ENCODE data around the gene TCF21. TPM values are rescaled to one million over a fixed set of nuclear protein-coding genes. Genes with fewer than 3 reads are reported as not detected.

Gene TCF21
- total RNA-seq, 1 experiment from 2014 or later = not detected

DNA sequence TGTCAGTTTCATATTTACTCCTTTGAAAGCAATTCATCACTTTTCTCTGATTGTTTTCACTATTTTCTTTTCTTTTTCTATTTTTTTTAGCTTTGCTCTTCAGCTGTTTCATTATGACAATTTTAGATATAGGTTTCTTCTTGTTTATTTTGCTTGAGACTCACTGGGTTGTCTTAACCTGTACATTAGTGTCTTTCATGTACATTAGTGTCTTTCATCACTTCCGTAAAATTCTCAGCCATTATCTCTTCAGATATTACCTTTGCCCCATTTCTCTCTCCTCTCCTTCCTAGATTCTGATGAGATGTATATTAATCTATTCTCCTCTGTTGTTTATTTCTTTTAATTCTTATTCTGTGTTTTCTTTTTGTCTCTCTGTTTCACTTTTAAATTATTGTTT is 49.6 kb downstream of the TCF21 start:
- DNase-seq (ENCODE audit: low spot score) = no peak
- Histone ChIP-seq H3K27me3 (replicated peaks; ENCODE audit: insufficient read depth, low read depth, low read length, poor library complexity) (peaks cover 10% of the 10 kb centered on the region), H3K4me1 (ENCODE audit: insufficient read depth, low read length, poor library complexity, severe bottlenecking) (no peaks in the 10 kb centered on the region), H3K27ac (ENCODE audit: low read depth, low read length, poor library complexity, severe bottlenecking) (no peak overlapping the region), H3K4me3 (ENCODE audit: low read depth, low read length, poor library complexity, severe bottlenecking) (no peak overlapping the region), H3K36me3 (ENCODE audit: insufficient read depth, low read length, poor library complexity, severe bottlenecking) (no peaks in the 10 kb centered on the region), H3K9me3 (ENCODE audit: low read depth, low read length, poor library complexity, severe bottlenecking) (no peaks in the 10 kb centered on the region)
- POLR2A ChIA-PET (ENCODE audit: low non-redundant PET) = no interaction called here
- no TSS peak for BruUV-seq (replicated peaks)
- intact Hi-C loops (cut with micrococcal nuclease; ENCODE audit: unreplicated experiment) = no loop called here
- CTCF ChIA-PET = interaction anchor here (0.5 kb wide), 1 partner anchor 171 kb away, joined by 4 read pairs; no protein-coding TSS in a partner anchor
- TF ChIP-seq EZH2 (IDR thresholded peaks at IDR 0.05; ENCODE audit: borderline replicate concordance, low read depth, low read length, poor library complexity, severe bottlenecking) = no peak
- TF ChIP-seq, protein P1, sequence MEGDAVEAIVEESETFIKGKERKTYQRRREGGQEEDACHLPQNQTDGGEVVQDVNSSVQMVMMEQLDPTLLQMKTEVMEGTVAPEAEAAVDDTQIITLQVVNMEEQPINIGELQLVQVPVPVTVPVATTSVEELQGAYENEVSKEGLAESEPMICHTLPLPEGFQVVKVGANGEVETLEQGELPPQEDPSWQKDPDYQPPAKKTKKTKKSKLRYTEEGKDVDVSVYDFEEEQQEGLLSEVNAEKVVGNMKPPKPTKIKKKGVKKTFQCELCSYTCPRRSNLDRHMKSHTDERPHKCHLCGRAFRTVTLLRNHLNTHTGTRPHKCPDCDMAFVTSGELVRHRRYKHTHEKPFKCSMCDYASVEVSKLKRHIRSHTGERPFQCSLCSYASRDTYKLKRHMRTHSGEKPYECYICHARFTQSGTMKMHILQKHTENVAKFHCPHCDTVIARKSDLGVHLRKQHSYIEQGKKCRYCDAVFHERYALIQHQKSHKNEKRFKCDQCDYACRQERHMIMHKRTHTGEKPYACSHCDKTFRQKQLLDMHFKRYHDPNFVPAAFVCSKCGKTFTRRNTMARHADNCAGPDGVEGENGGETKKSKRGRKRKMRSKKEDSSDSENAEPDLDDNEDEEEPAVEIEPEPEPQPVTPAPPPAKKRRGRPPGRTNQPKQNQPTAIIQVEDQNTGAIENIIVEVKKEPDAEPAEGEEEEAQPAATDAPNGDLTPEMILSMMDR (conservative IDR thresholded peaks at IDR 0.05; ENCODE audit: low read depth, low read length) = no peak

DNA sequence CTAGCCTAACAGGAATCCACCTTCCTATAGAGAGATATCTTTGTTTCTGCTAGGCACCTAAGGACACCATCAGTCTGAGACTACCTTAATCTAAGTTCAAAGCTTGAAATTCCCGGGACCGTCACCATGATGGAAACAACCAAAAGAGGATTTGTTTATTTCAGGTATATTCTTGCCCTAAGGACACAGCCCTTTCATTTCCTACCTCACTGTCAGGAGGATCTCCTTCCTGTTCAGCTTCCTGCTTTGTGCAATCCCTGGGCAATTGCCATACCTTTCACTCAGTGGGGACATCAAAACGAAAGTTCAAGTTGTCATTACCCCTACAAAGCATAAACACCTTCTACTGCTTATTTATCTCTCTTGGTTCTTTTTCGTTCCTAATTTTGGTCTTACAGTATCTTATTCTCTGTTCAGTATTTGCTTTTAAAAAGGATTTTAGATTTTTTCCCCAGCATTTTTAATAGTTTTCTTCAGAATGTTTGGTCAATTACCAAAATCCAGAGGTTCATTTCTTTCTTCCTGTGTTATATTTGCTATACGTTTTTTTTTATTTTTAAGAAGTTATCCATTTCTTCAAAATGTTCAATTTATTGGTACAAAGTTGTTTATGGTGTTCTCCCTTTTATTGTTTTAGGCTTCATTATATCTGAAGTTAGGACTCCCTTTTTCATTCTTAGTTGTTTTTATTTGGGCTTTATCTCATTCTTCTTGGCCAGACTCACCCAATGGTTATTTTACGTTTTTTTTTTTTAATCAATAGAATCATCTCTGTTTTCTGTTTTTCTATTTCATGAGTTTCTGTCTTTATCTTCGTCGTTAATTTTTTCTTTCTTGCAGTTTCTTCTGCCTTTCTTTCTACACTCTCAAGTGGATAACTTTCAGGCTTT is 51.1 kb downstream of the TCF21 start:
- no peaks in the 10 kb centered on the region for H3K4me1 ChIP-seq (ENCODE audit: insufficient read depth, low read length, poor library complexity, severe bottlenecking)
- H3K36me3 ChIP-seq (ENCODE audit: insufficient read depth, low read length, poor library complexity, severe bottlenecking) = no peaks in the 10 kb centered on the region
- intact Hi-C loops (cut with micrococcal nuclease; ENCODE audit: unreplicated experiment) = no loop called here
- no peak overlapping the region for H3K4me3 ChIP-seq (ENCODE audit: low read depth, low read length, poor library complexity, severe bottlenecking)
- H3K27me3 ChIP-seq (replicated peaks; ENCODE audit: insufficient read depth, low read depth, low read length, poor library complexity) = peaks cover 10% of the 10 kb centered on the region
- no TSS peak for BruUV-seq (replicated peaks)
- no peak overlapping the region for H3K27ac ChIP-seq (ENCODE audit: low read depth, low read length, poor library complexity, severe bottlenecking)
- DNase-seq (ENCODE audit: low spot score) = no peak
- POLR2A ChIA-PET (ENCODE audit: low non-redundant PET) = no interaction called here
- CTCF ChIA-PET = no interaction called here
- H3K9me3 ChIP-seq (ENCODE audit: low read depth, low read length, poor library complexity, severe bottlenecking) = no peaks in the 10 kb centered on the region
- TF ChIP-seq EZH2 (IDR thresholded peaks at IDR 0.05; ENCODE audit: borderline replicate concordance, low read depth, low read length, poor library complexity, severe bottlenecking) = no peak
- TF ChIP-seq, protein P1 (conservative IDR thresholded peaks at IDR 0.05; ENCODE audit: low read depth, low read length) = no peak

Other genes starting within 250 kb of the TCF21 start
- gene TBPL1, start 64.1 kb downstream of the TCF21 start, total RNA-seq (2021) = 35.3 and 46.3 TPM in 2 replicates
- 0.42 TPM in 1 of 2 replicates, not detected in the other for gene SLC2A12, start 163.5 kb downstream of the TCF21 start, total RNA-seq (2021)

Measured in A673 (cell line).